ENCODE data around the gene SEPTIN12. TPM values are rescaled to one million over a fixed set of nuclear protein-coding genes. Genes with fewer than 3 reads are reported as not detected.

Gene SEPTIN12
- total and polyA plus RNA-seq, 3 donors from 2014 or later, result 61.0 to 310 (median 68.1) TPM

DNA sequence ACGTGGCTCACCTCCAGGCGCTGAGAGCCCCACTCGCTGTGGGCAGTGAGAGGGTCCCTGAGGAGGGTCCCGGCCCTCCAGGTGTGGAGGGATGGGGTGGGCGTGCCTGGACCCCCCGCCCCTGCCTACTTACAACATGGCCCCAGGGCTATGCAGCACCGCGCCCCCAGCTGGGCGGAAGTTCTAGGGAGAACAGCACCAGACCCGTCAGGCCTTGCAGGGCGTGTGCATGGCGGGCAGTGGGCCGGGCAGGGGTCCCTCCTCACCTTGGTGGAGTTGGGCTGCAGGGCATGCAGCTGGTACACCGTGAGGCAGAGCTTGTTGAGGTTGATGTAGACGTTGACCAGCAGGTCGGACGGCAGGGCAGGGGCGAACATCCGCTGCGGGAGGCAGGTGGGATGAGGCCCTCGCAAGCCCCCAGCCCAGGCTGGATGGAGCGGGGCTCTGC, 9.7 kb upstream of the SEPTIN12 start:
- no peaks in the 10 kb centered on the region for H3K36me3 ChIP-seq (ENCODE audit: low read depth, missing control alignments)
- 92 to 96% methylated on average over 22 of the region's 22 CpGs for WGBS, 2 donors
- intact Hi-C loops (cut with DNase I; ENCODE audit: low total_unique reads), result no loop called here
- DNase-seq, result no peak
- no peak overlapping the region for H3K27ac ChIP-seq
- no peaks in the 10 kb centered on the region for H3K9me3 ChIP-seq
- H3K27me3 ChIP-seq, result no peaks in the 10 kb centered on the region
- H3K4me1 ChIP-seq, result peaks cover 10% of the 10 kb centered on the region
- TF ChIP-seq POLR2A (IDR thresholded peaks at IDR 0.05), result no peak
- TF ChIP-seq, protein P1, sequence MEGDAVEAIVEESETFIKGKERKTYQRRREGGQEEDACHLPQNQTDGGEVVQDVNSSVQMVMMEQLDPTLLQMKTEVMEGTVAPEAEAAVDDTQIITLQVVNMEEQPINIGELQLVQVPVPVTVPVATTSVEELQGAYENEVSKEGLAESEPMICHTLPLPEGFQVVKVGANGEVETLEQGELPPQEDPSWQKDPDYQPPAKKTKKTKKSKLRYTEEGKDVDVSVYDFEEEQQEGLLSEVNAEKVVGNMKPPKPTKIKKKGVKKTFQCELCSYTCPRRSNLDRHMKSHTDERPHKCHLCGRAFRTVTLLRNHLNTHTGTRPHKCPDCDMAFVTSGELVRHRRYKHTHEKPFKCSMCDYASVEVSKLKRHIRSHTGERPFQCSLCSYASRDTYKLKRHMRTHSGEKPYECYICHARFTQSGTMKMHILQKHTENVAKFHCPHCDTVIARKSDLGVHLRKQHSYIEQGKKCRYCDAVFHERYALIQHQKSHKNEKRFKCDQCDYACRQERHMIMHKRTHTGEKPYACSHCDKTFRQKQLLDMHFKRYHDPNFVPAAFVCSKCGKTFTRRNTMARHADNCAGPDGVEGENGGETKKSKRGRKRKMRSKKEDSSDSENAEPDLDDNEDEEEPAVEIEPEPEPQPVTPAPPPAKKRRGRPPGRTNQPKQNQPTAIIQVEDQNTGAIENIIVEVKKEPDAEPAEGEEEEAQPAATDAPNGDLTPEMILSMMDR (IDR thresholded peaks at IDR 0.05), result no peak
- H3K4me3 ChIP-seq, result no peak overlapping the region

DNA sequence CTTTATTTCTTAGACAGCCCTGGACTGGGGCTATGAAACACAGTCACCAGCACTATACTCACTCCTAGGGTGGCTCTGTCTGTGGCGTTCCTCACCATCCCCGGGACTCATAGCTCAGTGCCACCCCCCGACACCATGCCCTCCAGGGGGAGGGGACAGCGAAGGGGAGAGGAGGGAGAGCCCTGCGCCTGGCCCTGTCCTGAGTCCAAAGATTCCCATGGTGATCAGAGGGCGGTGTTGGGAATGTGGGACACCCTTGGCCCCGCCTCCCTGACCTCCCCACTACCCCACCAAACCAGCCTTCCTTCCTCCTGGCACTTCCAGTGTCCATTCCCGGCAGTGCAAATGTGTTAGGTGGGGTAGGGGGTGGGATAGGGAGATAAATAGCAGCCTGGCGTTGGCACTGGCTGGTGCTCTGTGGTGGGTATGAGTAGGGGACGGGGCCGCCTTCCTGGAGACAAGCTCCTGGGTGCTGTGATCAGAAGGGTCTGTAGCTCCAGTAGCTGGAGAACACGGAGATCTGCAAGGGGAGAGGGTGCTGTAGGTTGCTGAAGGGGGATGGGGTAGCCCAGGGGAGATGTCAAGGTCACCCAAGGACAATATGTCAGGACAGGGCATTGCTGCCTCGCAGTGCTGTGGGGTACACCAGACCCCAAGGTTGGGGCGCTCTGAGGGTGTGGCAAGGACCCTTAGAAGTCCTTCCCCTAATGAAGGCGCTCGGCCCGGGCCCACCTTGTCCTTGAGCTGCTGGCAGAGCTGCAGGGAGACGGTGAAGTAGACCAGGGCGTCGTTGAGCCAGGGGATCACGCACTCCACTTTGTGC, 9.0 kb upstream of the SEPTIN12 start:
- intact Hi-C loops (cut with DNase I; ENCODE audit: low total_unique reads), result no loop called here
- WGBS, 2 donors, result 78 to 86% methylated on average over 21 of the region's 21 CpGs
- Histone ChIP-seq H3K4me3 (no peak overlapping the region), H3K27me3 (no peaks in the 10 kb centered on the region), H3K36me3 (ENCODE audit: low read depth, missing control alignments) (no peaks in the 10 kb centered on the region), H3K9me3 (no peaks in the 10 kb centered on the region), H3K4me1 (peaks cover 10% of the 10 kb centered on the region), H3K27ac (no peak overlapping the region)
- no peak for TF ChIP-seq POLR2A (IDR thresholded peaks at IDR 0.05)
- TF ChIP-seq, protein P1 (IDR thresholded peaks at IDR 0.05), result no peak
- no peak for DNase-seq

DNA sequence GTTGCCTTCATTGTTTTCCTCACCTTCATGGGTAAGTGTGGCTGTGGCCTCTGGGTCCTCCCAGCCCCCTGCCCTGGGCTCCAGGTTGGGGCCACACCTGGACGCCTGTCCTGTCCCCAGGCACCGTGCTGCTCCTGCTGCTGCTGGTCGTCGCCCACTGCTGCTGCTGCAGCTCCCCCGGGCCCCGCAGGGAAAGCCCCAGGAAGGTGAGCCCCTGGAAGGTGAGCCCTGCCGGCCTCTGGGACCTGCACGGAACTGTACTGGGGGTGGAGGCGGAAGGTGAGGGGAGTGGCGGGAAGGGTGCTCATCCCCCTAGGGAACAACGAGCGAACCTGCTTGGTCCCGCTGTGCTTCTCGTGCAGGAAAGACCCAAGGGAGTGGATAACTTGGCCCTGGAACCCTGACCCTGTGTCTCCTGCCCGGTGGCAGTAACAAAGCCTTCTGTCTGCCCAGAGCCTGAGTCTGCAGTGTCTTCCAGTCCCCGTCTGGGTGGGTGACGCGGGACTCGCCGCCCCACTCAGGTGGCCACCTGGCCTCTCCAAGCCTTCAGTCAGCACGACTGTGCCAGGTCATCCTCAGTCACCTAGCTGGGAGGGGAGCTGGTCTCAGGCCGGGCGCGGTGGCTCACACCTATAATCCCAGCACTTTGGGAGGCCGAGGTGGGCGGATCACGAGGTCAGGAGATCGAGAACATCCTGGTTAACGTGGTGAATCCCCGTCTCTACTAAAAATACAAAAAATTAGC, 7.9 kb upstream of the SEPTIN12 start:
- H3K4me1 ChIP-seq, result peaks cover under 1% of the 10 kb centered on the region
- TF ChIP-seq, protein P1 (IDR thresholded peaks at IDR 0.05), result no peak
- no peak for TF ChIP-seq POLR2A (IDR thresholded peaks at IDR 0.05)
- no peak overlapping the region for H3K27ac ChIP-seq
- H3K27me3 ChIP-seq, result no peaks in the 10 kb centered on the region
- 88 to 91% methylated on average over 9 to 27 of the region's 30 CpGs for WGBS, 2 donors
- no peaks in the 10 kb centered on the region for H3K36me3 ChIP-seq (ENCODE audit: low read depth, missing control alignments)
- DNase-seq, result no peak
- H3K9me3 ChIP-seq, result no peaks in the 10 kb centered on the region
- intact Hi-C loops (cut with DNase I; ENCODE audit: low total_unique reads), result no loop called here
- H3K4me3 ChIP-seq, result no peak overlapping the region

DNA sequence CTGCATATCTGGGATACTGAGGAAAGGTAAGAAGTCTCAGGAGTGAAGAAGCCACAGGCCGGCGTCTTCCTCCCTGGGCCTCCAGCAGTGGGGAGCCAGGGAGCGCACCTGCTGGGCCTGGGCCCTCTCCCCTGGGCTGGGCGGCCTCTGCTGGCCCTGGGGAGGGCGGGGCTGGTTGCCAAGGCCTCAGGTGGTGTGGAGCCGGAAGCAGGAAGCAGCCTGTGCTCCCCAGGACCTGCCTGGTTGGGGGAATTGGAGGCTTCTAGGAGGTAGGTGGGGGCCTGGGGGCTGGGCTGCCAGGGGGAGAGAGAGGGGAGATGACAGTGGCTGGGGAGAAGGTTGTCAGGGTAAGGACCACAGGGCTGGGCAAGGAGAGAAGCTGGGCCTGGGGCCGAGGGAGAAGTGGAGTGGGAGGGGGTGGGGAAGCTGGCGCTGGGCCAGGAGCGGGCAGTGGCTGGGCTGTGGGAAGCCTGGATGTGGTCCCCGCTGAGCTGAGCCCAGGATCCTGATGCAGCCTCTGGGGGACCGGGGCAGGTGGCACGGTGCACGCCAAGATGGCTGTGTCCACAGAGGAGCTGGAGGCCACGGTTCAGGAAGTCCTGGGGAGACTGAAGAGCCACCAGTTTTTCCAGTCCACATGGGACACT, 7.2 kb upstream of the SEPTIN12 start, which contains the start of gene SMIM22:
Gene SMIM22 (plus strand): TSS at position 189 of the 647 bp plus-strand sequence. CDS start 366 bp downstream, at position 555.
- 77 to 85% methylated on average over 9 to 14 of the region's 14 CpGs for WGBS, 2 donors
- TF ChIP-seq, protein P1 (IDR thresholded peaks at IDR 0.05), result no peak
- TF ChIP-seq POLR2A (IDR thresholded peaks at IDR 0.05), result no peak
- Histone ChIP-seq H3K27me3 (no peaks in the 10 kb centered on the region), H3K9me3 (no peaks in the 10 kb centered on the region), H3K27ac (no peak within 1 kb of the TSS), H3K36me3 (ENCODE audit: low read depth, missing control alignments) (no peaks in the 10 kb centered on the region), H3K4me1 (no peaks in the 10 kb centered on the region), H3K4me3 (no peak within 1 kb of the TSS)
- DNase-seq, result no peak
- intact Hi-C loops (cut with DNase I; ENCODE audit: low total_unique reads), result no loop called here

All from testis (tissue), 3 donors.